GM12874 (cell line): Measurements from ENCODE around the gene EDDM3A.

Experiments
- TF ChIP-seq, protein P1 (sequence below): IDR thresholded peaks from 2 replicates; pipeline ENCODE4 v1.5.1; 2011; ENCODE audit warnings: low read depth, mild to moderate bottlenecking, control low read depth, low read length, moderate library complexity; ENCODE audit not compliant: insufficient read depth

Gene EDDM3A

DNA sequence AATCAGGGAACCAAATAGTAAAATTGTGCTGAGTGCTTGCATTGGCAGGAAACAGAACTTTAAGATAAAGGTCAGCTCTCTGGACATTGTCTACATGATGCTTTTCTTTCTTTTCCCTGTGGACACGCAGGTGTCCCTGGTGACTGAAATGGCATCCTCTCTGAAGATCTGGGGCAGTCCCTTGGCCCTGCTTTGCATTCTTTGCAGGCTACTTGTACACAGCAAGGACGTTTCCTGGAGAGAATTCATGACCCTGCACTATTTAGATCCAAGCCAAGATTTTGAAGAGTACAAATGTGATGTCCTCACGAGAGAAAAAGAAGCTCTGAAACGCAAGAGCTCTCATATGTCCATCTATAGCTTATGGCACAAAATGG is 11.3 kb upstream of the EDDM3A start:
- TF ChIP-seq, protein P1, sequence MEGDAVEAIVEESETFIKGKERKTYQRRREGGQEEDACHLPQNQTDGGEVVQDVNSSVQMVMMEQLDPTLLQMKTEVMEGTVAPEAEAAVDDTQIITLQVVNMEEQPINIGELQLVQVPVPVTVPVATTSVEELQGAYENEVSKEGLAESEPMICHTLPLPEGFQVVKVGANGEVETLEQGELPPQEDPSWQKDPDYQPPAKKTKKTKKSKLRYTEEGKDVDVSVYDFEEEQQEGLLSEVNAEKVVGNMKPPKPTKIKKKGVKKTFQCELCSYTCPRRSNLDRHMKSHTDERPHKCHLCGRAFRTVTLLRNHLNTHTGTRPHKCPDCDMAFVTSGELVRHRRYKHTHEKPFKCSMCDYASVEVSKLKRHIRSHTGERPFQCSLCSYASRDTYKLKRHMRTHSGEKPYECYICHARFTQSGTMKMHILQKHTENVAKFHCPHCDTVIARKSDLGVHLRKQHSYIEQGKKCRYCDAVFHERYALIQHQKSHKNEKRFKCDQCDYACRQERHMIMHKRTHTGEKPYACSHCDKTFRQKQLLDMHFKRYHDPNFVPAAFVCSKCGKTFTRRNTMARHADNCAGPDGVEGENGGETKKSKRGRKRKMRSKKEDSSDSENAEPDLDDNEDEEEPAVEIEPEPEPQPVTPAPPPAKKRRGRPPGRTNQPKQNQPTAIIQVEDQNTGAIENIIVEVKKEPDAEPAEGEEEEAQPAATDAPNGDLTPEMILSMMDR = no peak

DNA sequence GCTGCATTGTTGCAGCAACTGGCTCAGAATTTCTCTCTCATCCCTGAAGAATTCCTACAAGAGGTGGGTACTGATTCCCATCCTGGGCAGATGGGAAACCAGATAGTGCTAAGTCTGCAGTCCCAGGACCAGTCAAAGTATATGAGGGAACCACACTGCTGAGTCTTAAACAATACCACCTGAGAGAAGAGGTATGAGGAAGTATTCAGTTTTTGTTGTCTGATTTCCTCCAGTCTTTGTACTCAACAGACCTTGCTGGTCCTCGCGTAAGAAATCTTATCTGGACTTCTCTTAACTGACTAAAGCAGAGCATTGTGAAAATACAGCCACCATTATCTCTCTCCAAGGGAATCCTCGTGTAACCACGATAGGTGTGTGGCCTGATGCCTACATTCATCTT is 3.6 kb upstream of the EDDM3A start:
- TF ChIP-seq, protein P1 = no peak

DNA sequence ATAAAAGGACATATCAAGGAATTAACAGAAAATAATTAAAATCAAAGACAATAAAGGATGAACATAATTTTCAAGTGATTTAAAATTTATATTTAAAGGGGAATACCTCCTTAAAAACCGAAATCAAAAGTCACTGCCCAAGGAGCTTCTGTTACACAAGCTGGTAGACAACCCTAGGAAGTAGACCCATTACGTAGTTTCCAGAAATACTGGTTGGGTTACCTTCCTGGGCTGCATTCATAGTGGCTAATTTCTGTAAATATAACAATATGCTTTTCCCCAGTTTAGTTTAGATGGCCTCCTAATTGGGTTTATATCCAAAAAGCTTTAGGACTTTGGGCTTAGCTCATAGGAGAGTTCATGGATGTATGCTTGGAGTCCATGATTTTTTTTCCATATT is 2.1 kb upstream of the EDDM3A start:
- TF ChIP-seq, protein P1 = no peak

DNA sequence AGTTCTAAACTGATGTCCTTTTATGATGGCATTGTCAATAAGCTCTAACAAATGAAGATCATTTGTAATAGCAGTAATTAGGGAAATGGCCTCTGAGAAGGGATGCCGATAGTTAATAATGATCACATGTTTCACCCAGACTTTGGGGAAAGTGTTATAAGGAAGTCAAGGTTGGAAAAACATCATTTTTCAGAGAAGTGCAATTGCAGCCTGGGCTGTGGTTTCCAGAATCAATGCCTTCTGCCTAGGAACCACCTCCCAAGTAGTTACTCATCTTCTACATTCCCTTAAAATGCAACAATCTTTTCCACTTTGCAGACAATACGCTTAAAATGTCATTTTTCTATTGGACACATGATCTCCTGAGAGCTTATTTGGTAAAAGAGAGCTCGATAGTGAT is 879 bp downstream of the EDDM3A start:
- TF ChIP-seq, protein P1 = no peak

DNA sequence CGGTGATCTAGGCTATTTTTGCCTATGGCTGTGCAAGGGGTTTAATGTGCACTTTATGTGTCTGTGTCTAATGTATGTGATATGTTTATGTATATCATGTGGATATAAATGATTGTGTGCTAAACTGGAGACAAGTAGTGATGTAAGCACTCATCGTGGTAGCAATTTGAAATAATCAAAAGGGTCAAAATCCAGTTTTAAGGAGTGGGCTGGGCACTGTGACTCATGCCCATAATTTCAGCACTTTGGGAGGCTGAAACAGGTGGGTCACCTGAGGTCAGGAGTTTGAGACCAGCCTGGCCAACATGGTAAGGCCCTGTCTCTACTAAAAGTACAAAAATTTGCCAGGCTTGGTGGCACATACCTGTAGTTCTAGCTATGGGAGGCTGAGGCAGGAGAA is 2.8 kb downstream of the EDDM3A start:
- TF ChIP-seq, protein P1 = no peak

DNA sequence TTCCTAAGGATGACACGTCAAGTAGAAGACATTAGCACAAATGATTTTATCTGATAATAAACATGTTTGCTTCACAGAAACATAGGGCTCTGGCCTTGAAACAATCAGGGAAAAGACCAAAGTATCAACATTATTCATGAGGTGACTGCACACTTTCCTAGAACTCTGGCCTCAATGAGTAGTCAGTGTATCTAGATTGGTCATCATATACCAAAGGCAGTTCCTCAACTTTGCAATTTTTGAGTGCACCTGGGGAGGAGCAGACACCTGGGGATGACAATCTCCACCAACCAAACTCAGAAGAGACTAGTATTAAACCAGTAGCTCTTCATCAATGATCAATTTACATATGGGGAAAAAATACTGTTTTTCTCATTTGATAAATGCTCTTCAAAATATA is 4.5 kb downstream of the EDDM3A start:
- TF ChIP-seq, protein P1 = no peak

DNA sequence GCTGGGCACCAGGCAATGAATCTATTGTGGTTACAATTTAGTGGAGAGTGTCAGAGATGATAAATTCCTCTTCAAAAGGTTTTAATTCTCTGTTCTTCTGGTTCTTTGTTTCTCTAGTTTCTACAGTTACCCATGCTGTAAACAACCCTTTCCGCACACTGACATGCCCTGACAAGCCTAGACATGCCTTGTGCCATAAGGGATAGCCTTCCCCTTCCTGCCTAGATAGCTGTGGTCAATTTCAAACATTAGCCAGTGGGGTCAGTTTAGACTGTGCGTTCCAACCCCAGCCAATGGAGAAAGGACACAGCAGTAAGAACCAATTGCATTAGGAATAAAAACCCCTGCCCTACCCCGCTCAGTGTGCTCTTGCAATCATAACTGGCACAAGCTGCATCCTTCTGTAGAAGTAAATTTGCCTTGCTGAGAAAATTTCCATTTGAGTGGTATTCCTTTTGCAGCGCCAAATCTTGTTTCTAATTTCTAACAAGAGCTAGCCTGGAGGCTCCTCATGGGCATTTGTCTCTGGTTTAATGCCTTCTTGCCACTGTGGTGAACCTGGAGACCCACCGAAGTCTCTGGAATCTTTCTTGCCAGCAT is 6.4 kb downstream of the EDDM3A start:
- TF ChIP-seq, protein P1 = no peak
